A673 (cell line): ENCODE measurements around the gene MRFAP1L1. TPM values are rescaled to one million over a fixed set of nuclear protein-coding genes. Genes with fewer than 3 reads are reported as not detected.

ENCODE experiments used
- BruUV-seq: library from RNA; stranded (reverse); fragments of 400-500 nt; replicated peaks from 2 replicates; lab custom pipeline; 2021; lab: Mats Ljungman, UMichigan
- CTCF ChIA-PET: fragments of 300-600 bp; sonication (Branson Sonifier 250); formaldehyde crosslinking; loops from one replicate; lab custom pipeline; 2022; ENCODE audit warnings: antibody characterized with exemption; lab: Charles Lee
- POLR2A ChIA-PET: fragments of 300-600 bp; sonication (Branson Sonifier 250); formaldehyde crosslinking; loops from one replicate; lab custom pipeline; 2022; ENCODE audit warnings: antibody characterized with exemption; ENCODE audit not compliant: low non-redundant PET; lab: Charles Lee
- DNase-seq: peaks from one replicate; pipeline ENCODE4 v3.0.0-alpha.2; 2015; ENCODE audit warnings: low spot score
- H3K27ac ChIP-seq: fragments of 200-600 bp; sonication (generic); 2 replicates; pipeline ENCODE4 v1.5.1; 2016; ENCODE audit warnings: mixed run types, low read depth, mild to moderate bottlenecking, mixed read lengths, antibody characterized with exemption, low read length; ENCODE audit not compliant: poor library complexity, severe bottlenecking
- H3K27me3 ChIP-seq: fragments of 200-600 bp; sonication (generic); replicated peaks from 2 replicates; pipeline ENCODE4 v1.6.1; 2017; ENCODE audit warnings: mixed run types, low read depth, mild to moderate bottlenecking, mixed read lengths, antibody characterized with exemption, low read length; ENCODE audit not compliant: insufficient read depth, poor library complexity
- H3K36me3 ChIP-seq: fragments of 200-600 bp; sonication (generic); 2 replicates; pipeline ENCODE4 v1.6.1; 2016; ENCODE audit warnings: mixed run types, mild to moderate bottlenecking, mixed read lengths, antibody characterized with exemption, low read length; ENCODE audit not compliant: insufficient read depth, poor library complexity, severe bottlenecking
- H3K4me1 ChIP-seq: fragments of 200-600 bp; sonication (generic); 2 replicates; pipeline ENCODE4 v1.6.1; 2017; ENCODE audit warnings: mixed run types, mild to moderate bottlenecking, mixed read lengths, antibody characterized with exemption, low read length; ENCODE audit not compliant: insufficient read depth, poor library complexity, severe bottlenecking
- H3K4me3 ChIP-seq: fragments of 200-600 bp; sonication (generic); 2 replicates; pipeline ENCODE4 v1.5.1; 2016; ENCODE audit warnings: low read depth, mixed run types, mild to moderate bottlenecking, mixed read lengths, low read length; ENCODE audit not compliant: poor library complexity, severe bottlenecking
- H3K9me3 ChIP-seq: fragments of 200-600 bp; sonication (generic); 2 replicates; pipeline ENCODE4 v1.6.1; 2016; ENCODE audit warnings: mixed run types, low read depth, mild to moderate bottlenecking, mixed read lengths, antibody characterized with exemption, low read length; ENCODE audit not compliant: poor library complexity, severe bottlenecking
- CTCF ChIP-seq: fragments of 300-800, 200-600 bp; sonication (generic); conservative IDR thresholded peaks from 2 replicates; pipeline ENCODE4 v1.5.1; 2017; ENCODE audit warnings: low read depth, mild to moderate bottlenecking, antibody characterized with exemption, low read length, moderate library complexity, mixed read lengths
- EZH2 ChIP-seq: fragments of 200-600 bp; sonication (generic); IDR thresholded peaks from 2 replicates; pipeline ENCODE4 v1.6.1; 2017; ENCODE audit warnings: borderline replicate concordance, low read depth, mild to moderate bottlenecking, mixed read lengths, antibody characterized with exemption, low read length; ENCODE audit not compliant: poor library complexity, severe bottlenecking
- intact Hi-C: fragments of 100-400 bp; cut with micrococcal nuclease; formaldehyde crosslinking; loops from one replicate; pipeline ENCODE4 v1.10.0; 2022; ENCODE audit not compliant: unreplicated experiment
- total RNA-seq: library from RNA; stranded (reverse); gene quantifications from 2 replicates; pipeline ENCODE4 v1.2.3, GENCODE V29; 2021

Gene MRFAP1L1
- total RNA-seq, 1 experiment from 2014 or later: 61.0 TPM

GRCh38 chr4:6660430-6660829 lies 49.2 kb downstream of the MRFAP1L1 start:
- Histone ChIP-seq H3K9me3 (no peaks in the 10 kb centered on the region), H3K36me3 (no peaks in the 10 kb centered on the region), H3K4me3 (no peak overlapping the region), H3K27ac (no peak overlapping the region), H3K27me3 (peaks cover 15% of the 10 kb centered on the region), H3K4me1 (no peaks in the 10 kb centered on the region)
- ChIA-PET POLR2A (no interaction called here), CTCF (no interaction called here)
- no TSS peak for BruUV-seq
- TF ChIP-seq CTCF (no peak), EZH2 (no peak)
- no peak for DNase-seq
- intact Hi-C loops: no loop called here

- TF ChIP-seq CTCF: no peak
- TF ChIP-seq EZH2: no peak
- H3K4me1 ChIP-seq: no peaks in the 10 kb centered on the region
- no peak overlapping the region for H3K27ac ChIP-seq
- ChIA-PET POLR2A (no interaction called here), CTCF (no interaction called here)
- peaks cover 15% of the 10 kb centered on the region for H3K27me3 ChIP-seq
- H3K9me3 ChIP-seq: no peaks in the 10 kb centered on the region
- H3K36me3 ChIP-seq: no peaks in the 10 kb centered on the region
- no peak overlapping the region for H3K4me3 ChIP-seq
- BruUV-seq: no TSS peak
- no peak for DNase-seq
- intact Hi-C loops: no loop called here
Observed at GRCh38 chr4:6659897-6660296, 49.8 kb downstream of the MRFAP1L1 start.

DNA sequence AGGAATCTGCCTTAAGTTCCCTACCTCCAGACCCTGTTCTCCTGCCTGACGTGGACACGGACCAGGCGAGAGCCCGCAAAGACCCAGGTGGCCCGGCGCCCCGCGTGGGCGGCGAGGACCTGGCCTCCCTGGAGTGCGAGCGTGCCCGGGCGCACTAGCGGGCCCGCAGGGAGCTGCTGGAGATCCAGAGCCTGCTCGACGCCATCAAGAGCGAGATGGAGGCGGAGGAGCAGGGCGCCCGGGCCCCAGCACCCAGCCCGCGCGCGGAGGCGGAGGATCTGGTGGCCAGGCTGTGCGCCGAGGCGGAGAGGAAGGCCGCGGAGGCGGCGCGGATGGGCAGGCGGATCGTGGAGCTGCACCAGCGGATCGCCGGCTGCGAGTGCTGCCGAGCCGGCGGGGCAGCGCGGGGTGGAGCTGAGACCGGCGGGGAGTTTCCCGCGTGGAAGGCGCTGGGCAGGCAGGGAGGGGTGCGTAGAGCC lies 51.0 kb downstream of the MRFAP1L1 start:
- BruUV-seq: no TSS peak

More for the DNA sequence above, 51.0 kb downstream of the MRFAP1L1 start:
- no peaks in the 10 kb centered on the region for H3K36me3 ChIP-seq
- ChIA-PET POLR2A (interaction anchor here (0.7 kb wide), 1 partner anchor 24 kb away, joined by 3 read pairs; no protein-coding TSS in a partner anchor), CTCF (no interaction called here)
- TF ChIP-seq EZH2: no peak
- no peak for TF ChIP-seq CTCF
- intact Hi-C loops: no loop called here
- no peaks in the 10 kb centered on the region for H3K9me3 ChIP-seq
- H3K27me3 ChIP-seq: peaks cover 6% of the 10 kb centered on the region
- H3K4me1 ChIP-seq: no peaks in the 10 kb centered on the region
- peak overlapping the region; percentile 39 for H3K4me3 ChIP-seq
- peak; percentile 47 for DNase-seq
- H3K27ac ChIP-seq: no peak overlapping the region
